GM19025 (cell line): ENCODE results near the gene FERMT1.
"Not testable (repeated sequence)": the region's sequence is repeated elsewhere in the genome, so short reads cannot be mapped to it uniquely, and the experiment has no call there.

Experiments
- ATAC-seq: cut with Tn5 transposase; IDR thresholded peaks from one replicate; pipeline ENCODE4 v1.9.1; 2021; ENCODE audit warnings: mild to moderate bottlenecking, low read depth, moderate library complexity; ENCODE audit not compliant: unreplicated experiment

The FERMT1 gene

GRCh38 chr20:6045566-6045965 lies 77.3 kb downstream of the FERMT1 start:
- ATAC-seq = no peak

GRCh38 chr20:6044115-6044514 lies 78.7 kb downstream of the FERMT1 start:
- no peak for ATAC-seq

DNA sequence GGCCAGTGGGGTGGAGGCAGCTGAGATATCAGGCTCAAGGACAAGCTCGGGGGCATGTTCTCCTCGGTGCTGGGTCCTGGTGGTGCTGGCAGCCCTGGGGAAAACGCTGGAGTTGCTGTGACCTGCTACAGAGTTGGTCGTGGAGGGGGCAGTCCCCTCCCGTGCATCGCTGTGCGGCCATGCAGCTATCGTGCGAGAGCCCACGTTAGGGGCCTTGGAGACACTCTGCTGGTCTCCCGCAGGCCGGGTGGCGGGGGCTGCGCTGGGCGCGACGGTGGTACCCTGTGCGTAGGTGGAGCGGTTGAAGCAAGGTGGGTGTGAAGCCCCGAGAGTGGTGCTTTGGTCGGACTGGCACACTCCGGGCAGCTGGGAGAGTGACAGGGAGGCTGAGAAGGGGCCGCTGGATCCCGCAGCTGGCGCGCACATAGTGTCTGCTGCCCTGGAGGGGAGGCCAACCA lies 81.0 kb downstream of the FERMT1 start:
- no peak for ATAC-seq

GRCh38 chr20:6040958-6041807 lies 81.6 kb downstream of the FERMT1 start:
- no peak for ATAC-seq

GRCh38 chr20:6040540-6040939 lies 82.3 kb downstream of the FERMT1 start:
- no peak for ATAC-seq

DNA sequence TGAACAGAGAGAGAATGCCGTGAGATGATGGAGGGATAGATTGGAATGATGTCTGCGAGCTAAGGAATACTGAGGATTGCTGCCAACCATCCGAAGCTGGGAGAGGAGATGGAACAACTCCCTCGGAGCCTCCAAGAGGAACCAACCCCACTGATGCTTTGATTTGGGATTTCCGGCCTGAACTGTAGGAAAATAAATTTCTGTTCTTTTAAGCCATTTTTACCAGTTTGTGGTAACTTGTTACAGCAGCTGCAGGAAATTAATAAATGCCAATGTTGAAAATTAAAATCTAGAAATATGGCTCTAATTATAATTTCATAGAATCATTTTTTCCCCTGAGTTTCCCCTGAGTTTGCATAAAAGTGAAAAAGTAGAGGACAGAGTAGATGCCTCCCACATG lies 83.1 kb downstream of the FERMT1 start:
- no peak for ATAC-seq

DNA sequence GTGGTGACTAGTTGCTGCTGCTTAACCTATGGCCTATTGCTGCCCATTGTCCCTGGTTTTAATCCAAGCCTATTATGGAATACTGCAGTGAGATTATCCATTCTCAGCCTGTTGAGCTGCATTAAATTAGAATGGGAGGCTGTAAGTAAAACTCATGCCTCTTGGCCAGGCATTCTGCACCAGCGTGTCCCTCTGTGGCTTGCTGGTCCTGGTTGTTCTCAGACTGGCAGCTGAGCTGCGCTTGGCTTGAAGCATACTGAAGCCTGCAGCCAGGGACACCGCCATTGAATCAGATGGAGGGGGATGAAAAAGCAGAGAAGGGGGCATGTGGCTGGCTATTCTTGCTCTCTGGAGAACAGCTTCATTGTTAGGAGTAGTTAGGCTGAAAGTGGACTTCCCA lies 84.6 kb downstream of the FERMT1 start:
- ATAC-seq = no peak

GRCh38 chr20:6037082-6037481 lies 85.7 kb downstream of the FERMT1 start:
- ATAC-seq = no peak

DNA sequence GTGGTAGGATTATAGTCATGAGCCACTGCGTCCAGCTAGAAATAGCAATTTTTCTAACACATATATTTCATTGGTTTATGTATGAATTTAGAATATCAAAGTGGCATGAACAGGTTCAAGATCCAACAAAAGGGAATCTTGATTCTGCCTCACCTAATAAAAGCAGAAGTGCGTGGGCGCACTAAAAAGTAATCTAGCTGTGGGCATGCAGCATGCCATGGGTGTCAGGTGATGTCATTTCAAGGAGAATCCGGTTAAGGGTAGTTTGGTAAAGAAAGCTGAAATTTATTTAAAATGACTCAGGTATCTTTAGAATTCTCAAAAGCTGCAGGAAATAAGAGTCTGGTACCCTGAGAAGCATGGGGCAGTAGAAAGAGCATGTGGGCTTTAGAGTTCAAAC lies 86.6 kb downstream of the FERMT1 start:
- ATAC-seq = no peak

- ATAC-seq = no peak
Observed at GRCh38 chr20:6034134-6034969, 88.5 kb downstream of the FERMT1 start.

- not testable (repeated sequence) for ATAC-seq
Observed at GRCh38 chr20:6032907-6033306, 89.9 kb downstream of the FERMT1 start.

DNA sequence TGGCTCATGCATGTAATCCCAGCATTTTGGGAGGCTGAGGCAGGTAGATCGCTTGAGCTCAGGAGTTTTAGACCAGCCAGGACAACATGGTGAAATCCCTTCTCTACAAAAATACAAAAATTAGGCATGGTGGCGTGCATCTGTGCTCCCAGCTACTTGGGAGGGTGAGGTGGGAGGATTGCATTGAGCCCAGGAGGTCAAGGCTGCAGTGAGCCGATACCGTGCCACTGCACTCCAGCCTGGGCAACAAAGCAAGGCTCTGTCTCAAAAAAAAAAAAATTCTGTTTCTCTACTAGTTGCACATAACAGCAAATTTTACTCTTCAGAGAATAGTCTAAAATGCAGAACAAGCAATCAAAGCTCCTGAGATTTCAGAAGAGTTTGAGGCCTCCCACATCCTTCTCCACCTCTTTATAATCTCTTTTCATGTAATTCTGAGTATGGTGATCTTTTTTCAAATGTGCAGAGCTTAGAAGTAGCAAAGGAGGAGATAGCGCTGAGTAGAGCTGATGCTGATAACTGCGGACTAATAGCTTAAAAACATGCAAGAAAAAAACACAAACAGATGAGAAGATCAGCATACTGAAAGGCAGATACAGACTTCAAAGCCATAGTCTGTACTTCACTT lies 92.3 kb downstream of the FERMT1 start:
- ATAC-seq = no peak

- no peak for ATAC-seq
Observed at GRCh38 chr20:6029538-6029937, 93.3 kb downstream of the FERMT1 start.

- no peak for ATAC-seq
Observed at GRCh38 chr20:6028818-6029217, 94.0 kb downstream of the FERMT1 start.

- ATAC-seq = no peak
Observed at GRCh38 chr20:6026051-6026450, 96.8 kb downstream of the FERMT1 start.
